Breast epithelium (tissue), 3 donors: ENCODE data around the gene MTUS2.

Experiments used
- CTCF ChIP-seq, 3 donors: fragments of 450-650 bp; IDR thresholded peaks; one replicate each; pipeline ENCODE4 v1.5.1; 2016 to 2017; ENCODE audit warnings: antibody characterized with exemption in 3 of 3, mild to moderate bottlenecking in 3 of 3, moderate library complexity in 3 of 3
- POLR2A ChIP-seq: fragments of 450-650 bp; IDR thresholded peaks from one replicate; pipeline ENCODE4 v1.6.1; 2016; ENCODE audit warnings: antibody characterized with exemption, mild to moderate bottlenecking, moderate library complexity
- POLR2AphosphoS5 ChIP-seq, 3 donors: sonication (generic); formaldehyde crosslinking; IDR thresholded peaks; one replicate each; pipeline ENCODE4 v1.6.1; 2017; ENCODE audit warnings: antibody characterized with exemption in 3 of 3

DNA sequence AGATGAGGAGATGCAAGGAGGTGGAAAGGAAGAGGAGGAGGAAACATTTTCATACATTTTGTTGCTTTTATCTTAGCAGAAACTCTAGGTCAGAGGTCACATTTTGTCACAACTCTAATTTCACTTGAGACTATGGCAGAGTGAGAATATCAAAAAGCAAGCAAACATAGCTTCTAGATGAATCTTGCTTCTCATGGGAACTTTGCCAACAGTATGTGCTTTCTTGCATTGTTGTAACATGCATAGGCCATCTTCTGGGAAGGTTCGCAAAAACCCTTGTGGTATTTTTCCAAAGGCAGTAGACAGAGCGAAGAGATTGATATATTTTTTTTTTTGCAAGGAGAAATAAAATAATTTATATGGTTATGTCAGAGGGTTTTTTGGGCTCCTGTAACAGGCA, 291.3 kb downstream of the MTUS2 start:
- TF ChIP-seq CTCF (IDR thresholded peaks at IDR 0.05) (no peak), POLR2A (no peak), POLR2AphosphoS5 (IDR thresholded peaks at IDR 0.05) (no peak)
